Suprapubic skin (tissue), 4 donors: ENCODE results near the gene EFCAB6.

Experiments
- CTCF ChIP-seq, 2 donors: fragments of 200-600 bp in 1 of 2; fragments of 450-650 bp in 1 of 2; sonication (generic) in 1 of 2; IDR thresholded peaks; one replicate each; pipeline ENCODE4 v1.5.1; 2016 to 2019; ENCODE audit warnings: antibody characterized with exemption in 2 of 2, mild to moderate bottlenecking in 1 of 2, moderate library complexity in 1 of 2
- EP300 ChIP-seq: sonication (generic); formaldehyde crosslinking; IDR thresholded peaks from one replicate; pipeline ENCODE4 v1.6.1; 2017; ENCODE audit warnings: antibody characterized with exemption
- POLR2A ChIP-seq, 2 donors: fragments of 450-650 bp; IDR thresholded peaks; one replicate each; pipeline ENCODE4 v1.6.1; 2017; ENCODE audit warnings: antibody characterized with exemption in 2 of 2, mild to moderate bottlenecking in 2 of 2, moderate library complexity in 2 of 2
- POLR2AphosphoS5 ChIP-seq, 3 donors: sonication (generic); formaldehyde crosslinking; IDR thresholded peaks; one replicate each; pipeline ENCODE4 v1.6.1; 2017; ENCODE audit warnings: antibody characterized with exemption in 3 of 3

- no peak for TF ChIP-seq CTCF (IDR thresholded peaks at IDR 0.05)
- TF ChIP-seq POLR2A (IDR thresholded peaks at IDR 0.05) = no peak
- no peak for TF ChIP-seq EP300
- TF ChIP-seq POLR2AphosphoS5 (IDR thresholded peaks at IDR 0.05) = no peak
Measured at GRCh38 chr22:43828725-43828997, 16.6 kb upstream of the EFCAB6 start.
